Measurements from ENCODE around the gene GFRA4.

DNA sequence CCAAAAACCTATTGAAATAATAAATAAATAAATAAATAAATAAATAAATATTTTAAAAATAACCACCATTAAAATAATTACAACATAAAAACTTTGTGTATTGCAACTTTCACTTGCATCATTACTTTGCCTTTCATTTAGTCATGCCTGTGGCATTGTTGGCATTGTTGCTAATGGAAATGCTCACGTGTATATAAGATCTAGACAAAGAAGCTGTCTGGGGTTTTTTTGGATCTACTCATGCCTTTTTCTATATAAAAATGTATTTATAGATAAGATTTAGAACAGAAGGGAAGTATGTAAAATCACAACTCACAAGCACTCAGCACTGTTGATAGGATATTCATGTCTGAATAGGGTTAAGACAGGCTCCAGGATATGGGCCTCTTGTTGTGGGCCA, 27.9 kb downstream of the GFRA4 start:
- no peak for TF ChIP-seq SIN3A (IDR thresholded peaks at IDR 0.05; ENCODE audit: borderline replicate concordance, insufficient read depth, low read depth, low read length)
- TF ChIP-seq CTCF (IDR thresholded peaks at IDR 0.05), result no peak
